Endothelial cell (in vitro differentiated cells): ENCODE results near the gene PPP3R2. TPM values are rescaled to one million over a fixed set of nuclear protein-coding genes. Genes with fewer than 3 reads are reported as not detected.

Experiments used
- DNase-seq: peaks from one replicate; pipeline ENCODE4 v3.0.0; 2021; ENCODE audit warnings: low spot score
- H3K27ac Mint-ChIP-seq: one replicate; pipeline ENCODE4 v1.8.0; 2021; ENCODE audit warnings: mixed read lengths, inconsistent platforms; ENCODE audit not compliant: unreplicated experiment
- H3K27me3 Mint-ChIP-seq: one replicate; pipeline ENCODE4 v1.8.0; 2021; ENCODE audit warnings: mild to moderate bottlenecking, moderate library complexity, mixed read lengths, inconsistent platforms; ENCODE audit not compliant: unreplicated experiment
- H3K36me3 Mint-ChIP-seq: one replicate; pipeline ENCODE4 v1.8.0; 2021; ENCODE audit warnings: mild to moderate bottlenecking, low read depth, mixed read lengths, inconsistent platforms; ENCODE audit not compliant: unreplicated experiment
- H3K4me1 Mint-ChIP-seq: one replicate; pipeline ENCODE4 v1.8.0; 2021; ENCODE audit warnings: mild to moderate bottlenecking, mixed read lengths, inconsistent platforms; ENCODE audit not compliant: unreplicated experiment
- H3K4me3 Mint-ChIP-seq: one replicate; pipeline ENCODE4 v1.8.0; 2021; ENCODE audit warnings: mild to moderate bottlenecking, mixed read lengths, inconsistent platforms; ENCODE audit not compliant: unreplicated experiment
- H3K9me3 Mint-ChIP-seq: one replicate; pipeline ENCODE4 v1.8.0; 2021; ENCODE audit warnings: mixed read lengths, inconsistent platforms; ENCODE audit not compliant: unreplicated experiment
- total RNA-seq: library from RNA; stranded (reverse); fragmentation: NEBNext Ultra II Directional; extraction: Animal tissue kit (Norgen Biotek cat#: 25700); gene quantifications from one replicate; pipeline ENCODE4 v1.2.1, GENCODE V29; 2021; ENCODE audit not compliant: unreplicated experiment
- TF ChIP-seq, protein P1 (sequence below): fragments of 200-600 bp; sonication (generic); IDR thresholded peaks from one replicate; pipeline ENCODE4 v1.5.0; 2021; ENCODE audit warnings: antibody characterized with exemption; ENCODE audit not compliant: unreplicated experiment

The PPP3R2 gene
- total RNA-seq, 1 donor from 2014 or later: 2.2 TPM

DNA sequence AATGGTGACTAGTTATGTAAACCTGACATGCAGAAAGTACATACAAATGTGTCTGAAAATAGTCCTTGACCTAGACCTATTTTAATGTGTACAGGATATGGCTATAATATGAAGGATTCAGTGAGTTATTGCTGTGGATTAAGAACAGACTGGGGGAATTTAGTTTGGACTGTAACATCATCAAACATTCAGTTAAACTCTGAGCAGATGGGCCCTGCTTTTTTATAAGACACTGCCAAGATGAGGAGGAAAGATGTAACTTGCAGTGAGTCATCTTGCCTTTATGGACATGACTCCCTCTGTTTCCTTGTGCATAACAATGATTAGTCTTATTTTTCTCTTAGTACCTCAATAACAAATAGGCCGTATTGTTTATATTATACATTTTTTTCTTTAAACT, 12.2 kb downstream of the PPP3R2 start:
- DNase-seq: no peak
- H3K27me3 Mint-ChIP-seq: peaks cover 3% of the 10 kb centered on the region
- H3K4me1 Mint-ChIP-seq: peaks cover 2% of the 10 kb centered on the region
- no peaks in the 10 kb centered on the region for H3K9me3 Mint-ChIP-seq
- no peaks in the 10 kb centered on the region for H3K36me3 Mint-ChIP-seq
- TF ChIP-seq, protein P1, sequence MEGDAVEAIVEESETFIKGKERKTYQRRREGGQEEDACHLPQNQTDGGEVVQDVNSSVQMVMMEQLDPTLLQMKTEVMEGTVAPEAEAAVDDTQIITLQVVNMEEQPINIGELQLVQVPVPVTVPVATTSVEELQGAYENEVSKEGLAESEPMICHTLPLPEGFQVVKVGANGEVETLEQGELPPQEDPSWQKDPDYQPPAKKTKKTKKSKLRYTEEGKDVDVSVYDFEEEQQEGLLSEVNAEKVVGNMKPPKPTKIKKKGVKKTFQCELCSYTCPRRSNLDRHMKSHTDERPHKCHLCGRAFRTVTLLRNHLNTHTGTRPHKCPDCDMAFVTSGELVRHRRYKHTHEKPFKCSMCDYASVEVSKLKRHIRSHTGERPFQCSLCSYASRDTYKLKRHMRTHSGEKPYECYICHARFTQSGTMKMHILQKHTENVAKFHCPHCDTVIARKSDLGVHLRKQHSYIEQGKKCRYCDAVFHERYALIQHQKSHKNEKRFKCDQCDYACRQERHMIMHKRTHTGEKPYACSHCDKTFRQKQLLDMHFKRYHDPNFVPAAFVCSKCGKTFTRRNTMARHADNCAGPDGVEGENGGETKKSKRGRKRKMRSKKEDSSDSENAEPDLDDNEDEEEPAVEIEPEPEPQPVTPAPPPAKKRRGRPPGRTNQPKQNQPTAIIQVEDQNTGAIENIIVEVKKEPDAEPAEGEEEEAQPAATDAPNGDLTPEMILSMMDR: no peak
- H3K27ac Mint-ChIP-seq: no peak overlapping the region
- H3K4me3 Mint-ChIP-seq: no peak overlapping the region

DNA sequence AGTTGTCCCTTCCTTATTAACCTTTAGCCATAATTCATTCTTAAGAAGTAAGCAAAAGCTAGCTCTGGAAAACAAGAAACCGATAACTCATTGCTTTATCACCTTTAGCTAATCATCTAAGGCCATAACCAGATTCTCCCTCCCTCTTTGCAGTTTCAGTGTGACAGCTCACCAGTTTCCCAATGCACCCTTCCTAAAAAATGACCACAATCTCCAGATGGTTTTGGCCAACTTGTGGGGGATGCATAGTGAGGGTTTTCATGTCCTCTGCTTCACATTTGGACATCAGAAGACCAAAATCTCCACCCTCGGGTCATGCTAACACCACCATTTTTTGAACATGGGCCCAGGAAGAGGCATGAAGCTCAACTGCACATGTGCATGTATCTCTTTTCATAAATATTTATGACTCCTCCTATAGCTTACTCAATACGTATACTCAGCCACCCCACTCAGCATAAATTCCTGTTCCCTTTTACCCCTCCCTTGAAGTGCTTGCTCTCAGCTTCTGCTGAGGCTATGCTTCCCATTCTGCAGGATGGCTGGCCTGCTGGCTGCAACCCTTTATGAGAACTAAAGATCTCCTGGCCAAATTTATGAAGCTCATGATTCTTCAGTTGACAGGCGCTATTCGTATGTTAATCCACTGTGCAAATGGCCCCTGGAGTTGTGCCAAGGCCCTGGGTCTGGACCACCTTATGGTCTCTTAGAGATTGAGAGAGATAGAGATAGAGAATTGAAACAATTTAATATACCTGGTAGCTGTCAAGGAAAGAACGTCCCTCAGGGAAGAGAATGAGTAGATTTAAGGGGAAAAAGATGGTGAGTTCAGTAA, 14.8 kb downstream of the PPP3R2 start:
- H3K36me3 Mint-ChIP-seq: no peaks in the 10 kb centered on the region
- H3K4me1 Mint-ChIP-seq: peaks cover 2% of the 10 kb centered on the region
- no peak overlapping the region for H3K27ac Mint-ChIP-seq
- H3K9me3 Mint-ChIP-seq: no peaks in the 10 kb centered on the region
- TF ChIP-seq, protein P1: no peak
- no peak for DNase-seq
- H3K27me3 Mint-ChIP-seq: peaks cover 3% of the 10 kb centered on the region
- H3K4me3 Mint-ChIP-seq: no peak overlapping the region

DNA sequence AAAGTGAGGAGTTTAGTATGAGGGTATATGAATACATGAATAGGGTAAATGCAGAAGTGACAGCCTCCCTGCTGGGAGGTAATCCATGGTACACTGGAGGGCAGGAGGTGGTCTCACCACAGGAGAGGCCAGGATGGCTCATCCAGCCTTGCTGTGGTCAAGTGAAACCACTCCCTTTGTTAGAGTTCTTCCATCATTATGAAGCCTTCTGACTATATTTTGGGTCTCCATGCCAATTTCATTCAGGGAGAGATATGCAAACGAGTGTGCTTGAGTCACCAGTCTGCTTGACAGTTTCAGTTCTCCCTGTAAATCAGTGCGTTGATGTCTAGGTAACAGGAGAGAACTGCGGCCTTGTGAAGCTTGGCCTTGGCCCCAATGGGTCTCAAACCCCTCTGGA, 16.4 kb downstream of the PPP3R2 start:
- Mint-ChIP-seq H3K4me1 (peaks cover 2% of the 10 kb centered on the region), H3K27me3 (peaks cover 1% of the 10 kb centered on the region), H3K27ac (no peak overlapping the region), H3K36me3 (peaks cover 3% of the 10 kb centered on the region), H3K9me3 (no peaks in the 10 kb centered on the region), H3K4me3 (no peak overlapping the region)
- no peak for DNase-seq
- TF ChIP-seq, protein P1: no peak

DNA sequence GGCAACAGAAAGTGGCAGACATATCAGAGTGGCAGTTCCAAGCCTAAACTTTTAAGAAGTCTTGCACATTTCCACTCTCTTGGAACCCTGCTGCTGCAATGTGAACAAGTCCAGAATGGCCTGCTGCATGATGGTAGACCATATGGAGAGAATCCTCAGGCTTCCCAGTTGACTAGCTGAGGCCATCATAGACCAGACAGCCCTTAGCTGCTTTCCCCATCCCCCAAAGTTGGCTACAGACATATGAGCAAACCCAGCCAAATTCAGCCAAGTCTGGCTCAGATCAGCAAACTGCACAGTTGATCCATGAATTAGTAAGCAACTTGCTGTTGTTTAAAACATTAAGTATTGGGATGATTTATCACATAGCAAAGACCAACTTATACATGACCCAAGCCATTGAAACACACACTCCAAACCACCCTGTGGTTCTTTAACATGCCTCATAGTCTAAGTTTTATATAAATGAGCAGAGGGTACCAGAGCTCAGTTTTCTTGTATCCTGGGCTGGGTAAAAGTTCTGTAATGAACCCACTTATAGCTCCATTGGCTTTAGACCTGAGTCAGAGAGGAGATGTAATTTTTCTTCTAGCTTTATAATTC, 19.9 kb downstream of the PPP3R2 start:
- peaks cover 6% of the 10 kb centered on the region for H3K36me3 Mint-ChIP-seq
- TF ChIP-seq, protein P1: no peak

DNA sequence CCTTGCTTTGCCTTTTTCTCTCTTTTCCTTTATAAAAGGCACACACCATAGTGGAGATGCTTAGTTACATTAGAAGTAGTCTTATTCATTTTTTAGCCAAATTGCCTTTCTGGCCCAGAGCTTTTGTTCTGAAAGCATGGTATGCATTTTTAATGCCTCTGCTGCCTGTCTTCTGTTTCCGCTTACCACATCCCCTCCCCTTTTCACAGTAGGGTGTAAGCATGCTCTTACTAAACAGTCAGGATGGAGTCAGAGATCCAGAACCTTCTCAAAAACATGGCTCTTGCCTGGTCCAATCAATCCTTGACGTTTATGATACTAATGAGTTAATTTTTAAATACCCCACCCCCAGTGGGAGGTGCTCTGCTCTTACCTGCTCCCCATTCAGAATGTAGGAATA, 22.5 kb downstream of the PPP3R2 start:
- peaks cover 11% of the 10 kb centered on the region for H3K36me3 Mint-ChIP-seq
- H3K27ac Mint-ChIP-seq: no peak overlapping the region
- no peaks in the 10 kb centered on the region for H3K4me1 Mint-ChIP-seq
- TF ChIP-seq, protein P1: no peak
- H3K9me3 Mint-ChIP-seq: no peaks in the 10 kb centered on the region
- no peak for DNase-seq
- H3K4me3 Mint-ChIP-seq: no peak overlapping the region
- no peaks in the 10 kb centered on the region for H3K27me3 Mint-ChIP-seq

More for the DNA sequence above, 19.9 kb downstream of the PPP3R2 start:
- Mint-ChIP-seq H3K4me3 (no peak overlapping the region), H3K27me3 (no peaks in the 10 kb centered on the region), H3K9me3 (no peaks in the 10 kb centered on the region), H3K27ac (no peak overlapping the region), H3K4me1 (peaks cover 2% of the 10 kb centered on the region)
- no peak for DNase-seq
